HG03520 (cell line): ENCODE data around the gene GRHL1.

Experiments used
- ATAC-seq: cut with Tn5 transposase; IDR thresholded peaks from one replicate; pipeline ENCODE4 v1.9.1; 2021; ENCODE audit warnings: mild to moderate bottlenecking, moderate library complexity; ENCODE audit not compliant: unreplicated experiment

The GRHL1 gene

GRCh38 chr2:9971890-9972289 lies 20.4 kb downstream of the GRHL1 start:
- no peak for ATAC-seq

GRCh38 chr2:9972621-9973479 lies 21.4 kb downstream of the GRHL1 start:
- ATAC-seq = no peak

- ATAC-seq = no peak
These were observed 22.2 kb downstream of the GRHL1 start for GRCh38 chr2:9973690-9974089.

- no peak for ATAC-seq
These were observed 22.9 kb downstream of the GRHL1 start for GRCh38 chr2:9974343-9974742.

- no peak for ATAC-seq
These were observed 23.8 kb downstream of the GRHL1 start for GRCh38 chr2:9975328-9975727.

- ATAC-seq = no peak
These were observed 24.4 kb downstream of the GRHL1 start for GRCh38 chr2:9975805-9976447.

- no peak for ATAC-seq
These were observed 28.5 kb downstream of the GRHL1 start for GRCh38 chr2:9979977-9980376.

GRCh38 chr2:9980520-9980919 lies 29.0 kb downstream of the GRHL1 start:
- ATAC-seq = no peak

GRCh38 chr2:9981655-9982054 lies 30.2 kb downstream of the GRHL1 start:
- no peak for ATAC-seq

- ATAC-seq = no peak
These were observed 30.8 kb downstream of the GRHL1 start for GRCh38 chr2:9982248-9982647.

- no peak for ATAC-seq
These were observed 31.4 kb downstream of the GRHL1 start for GRCh38 chr2:9982891-9983290.

GRCh38 chr2:9983401-9984216 lies 32.1 kb downstream of the GRHL1 start:
- ATAC-seq = no peak

GRCh38 chr2:9984217-9984739 lies 32.8 kb downstream of the GRHL1 start:
- ATAC-seq = no peak

GRCh38 chr2:9984871-9985480 lies 33.5 kb downstream of the GRHL1 start:
- ATAC-seq = no peak

GRCh38 chr2:9985531-9986328 lies 34.2 kb downstream of the GRHL1 start:
- ATAC-seq = no peak

GRCh38 chr2:9988320-9988719 lies 36.8 kb downstream of the GRHL1 start:
- no peak for ATAC-seq

- no peak for ATAC-seq
These were observed 39.2 kb downstream of the GRHL1 start for GRCh38 chr2:9990736-9991135.

GRCh38 chr2:9991221-9991620 lies 39.7 kb downstream of the GRHL1 start:
- no peak for ATAC-seq

- ATAC-seq = no peak
These were observed 40.4 kb downstream of the GRHL1 start for GRCh38 chr2:9991829-9992273.
